ENCODE measurements around the gene ADARB2.

GRCh38 chr10:1561731-1562337 lies 175.5 kb downstream of the ADARB2 start:
- no peak for TF ChIP-seq SUZ12 (IDR thresholded peaks at IDR 0.05)
- no peak for TF ChIP-seq CTBP1 (IDR thresholded peaks at IDR 0.05; ENCODE audit: borderline replicate concordance)

Measured in HEK293T (cell line).